AG04449 (cell line): Measurements from ENCODE around the gene PFN4.

Experiments used
- CTCF ChIA-PET: fragments of 350-600 bp; formaldehyde crosslinking; extraction: SDS; loops from one replicate; lab custom pipeline; 2021; ENCODE audit warnings: antibody characterized with exemption; lab: Yijun Ruan, JAX
- POLR2A ChIA-PET: fragments of 400-600, 350-600 bp; formaldehyde crosslinking; extraction: SDS; loops from one replicate; lab custom pipeline; 2020; ENCODE audit warnings: antibody characterized with exemption, inconsistent platforms; lab: Yijun Ruan, JAX
- DNase-seq: peaks from one replicate; pipeline ENCODE4 v3.0.0-alpha.2; 2010; ENCODE audit warnings: low read depth, low spot score
- H3K4me3 ChIP-seq: 2 replicates; pipeline ENCODE4 v1.5.1; 2011; ENCODE audit warnings: low read depth, mild to moderate bottlenecking, control low read depth, low read length
- TF ChIP-seq, protein P1 (sequence below): IDR thresholded peaks from one replicate; pipeline ENCODE4 v1.5.1; 2011; ENCODE audit warnings: mild to moderate bottlenecking, moderate library complexity, low read length, control low read depth, inconsistent platforms; ENCODE audit not compliant: insufficient read depth; ENCODE audit errors: missing control alignments

PFN4 gene, protein sequence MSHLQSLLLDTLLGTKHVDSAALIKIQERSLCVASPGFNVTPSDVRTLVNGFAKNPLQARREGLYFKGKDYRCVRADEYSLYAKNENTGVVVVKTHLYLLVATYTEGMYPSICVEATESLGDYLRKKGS

DNA sequence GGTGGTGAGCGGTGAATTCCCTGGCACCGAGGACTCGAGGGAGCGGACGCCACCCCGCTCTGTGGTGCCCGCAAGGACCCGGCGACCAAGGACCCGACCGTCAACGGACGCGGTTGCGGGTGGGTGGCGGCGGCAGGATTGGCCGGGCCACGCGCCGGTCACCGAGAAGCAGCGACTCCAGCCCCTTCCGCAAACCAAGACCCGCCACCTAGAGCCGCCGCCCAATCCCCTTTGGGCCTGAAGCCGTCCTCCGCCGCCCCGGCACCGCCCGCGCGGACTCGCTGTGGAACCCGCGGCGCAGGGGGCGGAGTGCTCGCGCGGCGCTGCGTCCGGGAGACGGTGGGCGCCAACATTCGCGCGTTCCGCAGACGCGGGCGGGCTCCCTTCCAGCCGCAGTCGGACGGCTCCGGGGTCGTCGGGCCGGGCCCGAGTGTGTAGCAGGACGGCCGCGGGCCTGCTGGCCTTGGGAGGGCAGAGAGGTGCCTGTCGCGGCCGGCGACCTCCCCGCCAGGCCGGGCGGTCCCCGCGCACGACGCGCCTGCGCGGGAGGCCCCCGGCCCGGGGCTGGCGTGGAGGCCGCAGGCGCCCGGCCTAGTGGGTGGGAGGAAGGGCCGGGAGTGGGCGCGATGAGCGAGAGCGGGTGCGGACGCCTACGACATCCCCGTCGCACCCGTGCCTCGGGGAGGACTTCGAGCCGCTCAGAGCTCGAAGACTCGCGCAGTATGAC is at the start of gene PFN4, which contains the start of gene FAM228B:
Gene PFN4, minus strand, starts transcription at position 140 of the 727 bp plus-strand sequence. CDS start 799 bp downstream, outside the sequence.
Gene FAM228B, plus strand, starts transcription at position 275 of the 727 bp plus-strand sequence. CDS start 893 bp downstream, outside the sequence.
- ChIA-PET CTCF (interaction anchor here (2.5 to 3.3 kb wide), 2 partner anchors 40 kb away, joined by 15 to 17 read pairs; partner anchors contain the start of gene TP53I3), POLR2A (interaction anchor here (0.6 to 2.0 kb wide), 5 partner anchors 39 to 208 kb away, joined by 3 to 10 read pairs (median 4); partner anchors contain the start of gene TP53I3)
- TF ChIP-seq, protein P1, sequence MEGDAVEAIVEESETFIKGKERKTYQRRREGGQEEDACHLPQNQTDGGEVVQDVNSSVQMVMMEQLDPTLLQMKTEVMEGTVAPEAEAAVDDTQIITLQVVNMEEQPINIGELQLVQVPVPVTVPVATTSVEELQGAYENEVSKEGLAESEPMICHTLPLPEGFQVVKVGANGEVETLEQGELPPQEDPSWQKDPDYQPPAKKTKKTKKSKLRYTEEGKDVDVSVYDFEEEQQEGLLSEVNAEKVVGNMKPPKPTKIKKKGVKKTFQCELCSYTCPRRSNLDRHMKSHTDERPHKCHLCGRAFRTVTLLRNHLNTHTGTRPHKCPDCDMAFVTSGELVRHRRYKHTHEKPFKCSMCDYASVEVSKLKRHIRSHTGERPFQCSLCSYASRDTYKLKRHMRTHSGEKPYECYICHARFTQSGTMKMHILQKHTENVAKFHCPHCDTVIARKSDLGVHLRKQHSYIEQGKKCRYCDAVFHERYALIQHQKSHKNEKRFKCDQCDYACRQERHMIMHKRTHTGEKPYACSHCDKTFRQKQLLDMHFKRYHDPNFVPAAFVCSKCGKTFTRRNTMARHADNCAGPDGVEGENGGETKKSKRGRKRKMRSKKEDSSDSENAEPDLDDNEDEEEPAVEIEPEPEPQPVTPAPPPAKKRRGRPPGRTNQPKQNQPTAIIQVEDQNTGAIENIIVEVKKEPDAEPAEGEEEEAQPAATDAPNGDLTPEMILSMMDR = no peak
- peak within 1 kb of the TSS; percentile 83 for H3K4me3 ChIP-seq
- no peak for DNase-seq

DNA sequence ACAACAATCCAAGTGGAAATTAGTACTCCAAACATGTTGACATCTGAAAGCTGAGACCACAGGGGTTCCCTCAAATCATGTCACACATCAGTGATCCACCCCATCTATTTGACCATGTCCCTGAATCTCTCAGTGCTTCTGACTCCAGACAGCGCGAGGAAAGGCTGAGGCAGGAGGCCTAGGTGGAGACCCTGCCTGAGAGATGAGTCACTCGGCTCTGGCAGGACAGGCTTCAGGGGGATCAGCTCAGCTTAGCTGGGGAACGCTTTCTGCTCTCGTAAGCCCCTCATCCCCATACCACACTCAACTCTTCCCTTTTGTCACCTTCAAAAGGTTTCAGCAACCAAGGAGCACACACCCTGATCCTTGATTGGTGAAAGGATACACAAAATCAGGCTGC is 45.9 kb upstream of the PFN4 start:
- ChIA-PET CTCF (no interaction called here), POLR2A (no interaction called here)

DNA sequence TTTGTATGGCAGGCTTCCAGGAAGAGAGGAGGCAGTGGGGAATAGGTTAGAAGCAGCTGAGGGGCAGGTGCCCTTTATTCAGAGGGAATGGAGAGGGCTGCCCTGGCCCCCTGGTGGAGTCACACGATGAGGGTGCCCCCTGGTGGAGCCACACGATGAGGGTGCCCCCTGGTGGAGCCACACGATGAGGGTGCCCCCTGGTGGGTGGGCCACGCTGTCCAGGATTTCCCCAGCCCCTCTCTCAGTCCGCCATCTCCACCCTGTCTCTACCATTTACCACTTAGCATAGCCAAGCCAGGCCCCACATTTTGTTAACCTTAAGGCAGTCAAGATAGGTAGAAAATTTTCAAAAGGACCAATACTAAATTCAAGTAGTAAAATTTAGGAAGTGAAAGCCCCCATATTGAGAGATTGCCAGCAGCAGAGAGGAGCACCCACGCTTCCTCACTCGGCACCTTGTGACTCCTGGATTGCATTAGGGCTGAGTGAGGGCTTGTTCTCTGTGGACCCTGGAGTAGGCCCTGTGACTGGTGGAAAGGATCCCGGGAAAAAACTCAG is 41.4 kb upstream of the PFN4 start:
- no peak for DNase-seq
- POLR2A ChIA-PET = no interaction called here
- TF ChIP-seq, protein P1 = peak; percentile 75
- H3K4me3 ChIP-seq = no peak overlapping the region
- CTCF ChIA-PET = interaction anchor here (0.6 to 2.9 kb wide), 5 partner anchors 11 to 339 kb away, joined by 3 to 25 read pairs (median 3); no protein-coding TSS in a partner anchor

More for the DNA sequence above, 45.9 kb upstream of the PFN4 start:
- no peak for DNase-seq
- H3K4me3 ChIP-seq = no peak overlapping the region
- TF ChIP-seq, protein P1 = no peak

DNA sequence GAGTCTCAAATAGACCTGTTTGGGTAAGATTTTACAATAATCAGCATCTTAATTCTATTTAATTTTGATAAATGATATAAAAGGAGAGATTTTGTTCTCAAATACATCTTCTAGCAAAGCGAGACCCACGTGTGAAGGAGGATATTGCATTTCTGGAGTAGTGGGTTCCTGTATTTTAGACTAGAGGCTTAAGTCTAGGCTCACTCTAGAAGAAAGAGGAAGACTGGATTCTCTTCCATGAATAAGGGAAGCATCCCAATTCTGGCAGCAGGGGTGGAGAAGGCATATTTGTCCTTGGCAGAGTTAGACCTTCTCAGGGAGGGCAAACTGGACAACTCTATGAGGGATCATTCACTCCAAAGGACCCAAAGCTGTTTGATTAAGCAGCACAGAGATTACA is 40.5 kb upstream of the PFN4 start:
- TF ChIP-seq, protein P1 = no peak
- POLR2A ChIA-PET = interaction anchor here (0.5 kb wide), 1 partner anchor 1686 kb away, joined by 3 read pairs; no protein-coding TSS in a partner anchor
- no peak for DNase-seq
- CTCF ChIA-PET = interaction anchor here (0.6 to 2.9 kb wide), 5 partner anchors 10 to 338 kb away, joined by 3 to 25 read pairs (median 3); no protein-coding TSS in a partner anchor
- no peak overlapping the region for H3K4me3 ChIP-seq

DNA sequence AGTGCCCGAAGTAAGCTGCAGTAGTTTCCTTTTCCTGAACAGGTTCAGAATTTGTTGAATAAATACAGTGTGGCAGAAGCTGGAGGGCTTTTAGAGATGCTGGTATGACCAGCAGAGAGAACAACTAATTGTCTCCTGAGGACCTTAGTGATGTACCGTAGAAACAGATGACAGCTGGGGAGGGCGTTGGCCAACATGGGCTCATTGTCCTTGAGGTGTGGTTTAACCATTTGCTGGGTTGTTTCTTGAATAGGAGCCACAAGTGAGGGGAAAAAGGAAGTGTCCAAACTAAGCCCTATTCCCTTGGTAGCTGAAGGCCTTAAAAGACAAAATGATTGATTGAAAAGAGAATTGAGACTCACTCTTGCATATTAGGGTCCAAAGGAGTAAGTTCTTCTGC is 40.1 kb upstream of the PFN4 start:
- CTCF ChIA-PET = interaction anchor here (1.0 to 1.1 kb wide), 2 partner anchors 21 to 236 kb away, joined by 3 to 4 read pairs; no protein-coding TSS in a partner anchor
- DNase-seq = no peak
- no peak overlapping the region for H3K4me3 ChIP-seq
- POLR2A ChIA-PET = interaction anchor here (0.5 kb wide), 1 partner anchor 1686 kb away, joined by 3 read pairs; no protein-coding TSS in a partner anchor
- TF ChIP-seq, protein P1 = no peak
